PFSK-1 (cell line): ENCODE results near the gene MTRR.

Source experiments
- POLR2AphosphoS5 ChIP-seq: IDR thresholded peaks from 2 replicates; pipeline ENCODE4 v1.6.1; 2012; ENCODE audit warnings: low read depth, mild to moderate bottlenecking, control low read depth, low read length, moderate library complexity
- REST ChIP-seq, 2 experiments: IDR thresholded peaks; 2 replicates each; pipeline versions ENCODE4 v1.6.1 to v1.8.0; 2011 to 2012; ENCODE audit warnings: low read depth in 2 of 2, low read length in 2 of 2, control low read depth in 1 of 2, inconsistent platforms in 1 of 2, mild to moderate bottlenecking in 1 of 2, moderate library complexity in 1 of 2; ENCODE audit not compliant: insufficient read depth in 1 of 2
- SIN3A ChIP-seq: IDR thresholded peaks from 2 replicates; pipeline ENCODE4 v1.6.1; 2012; ENCODE audit warnings: mild to moderate bottlenecking, low read length, moderate library complexity, borderline replicate concordance; ENCODE audit not compliant: insufficient read depth
- TAF1 ChIP-seq: IDR thresholded peaks from 2 replicates; pipeline ENCODE4 v1.6.1; 2012; ENCODE audit warnings: low read length, control low read depth, borderline replicate concordance; ENCODE audit not compliant: insufficient read depth

- TF ChIP-seq REST (IDR thresholded peaks at IDR 0.05; ENCODE audit: insufficient read depth in 1 of 2, low read depth in 2 of 2, low read length in 2 of 2) (no peak), POLR2AphosphoS5 (no peak), SIN3A (no peak), TAF1 (no peak)
Measured at GRCh38 chr5:7851617-7852289, 17.2 kb upstream of the MTRR start.
